Fibroblast of gingiva (primary cell): Measurements from ENCODE around the gene NCOA7.
A peak's percentile ranks its signal among the peaks of the same experiment; 100 is the strongest.
"Not testable (repeated sequence)": the region's sequence is repeated elsewhere in the genome, so short reads cannot be mapped to it uniquely, and the experiment has no call there.

Experiments
- DNase-seq: peaks from one replicate; pipeline ENCODE4 v3.0.0-alpha.2; 2011; ENCODE audit warnings: low read depth

The NCOA7 gene

GRCh38 chr6:125791151-125791819 is 525 bp downstream of the NCOA7 start:
- DNase-seq = peak; percentile 34

DNA sequence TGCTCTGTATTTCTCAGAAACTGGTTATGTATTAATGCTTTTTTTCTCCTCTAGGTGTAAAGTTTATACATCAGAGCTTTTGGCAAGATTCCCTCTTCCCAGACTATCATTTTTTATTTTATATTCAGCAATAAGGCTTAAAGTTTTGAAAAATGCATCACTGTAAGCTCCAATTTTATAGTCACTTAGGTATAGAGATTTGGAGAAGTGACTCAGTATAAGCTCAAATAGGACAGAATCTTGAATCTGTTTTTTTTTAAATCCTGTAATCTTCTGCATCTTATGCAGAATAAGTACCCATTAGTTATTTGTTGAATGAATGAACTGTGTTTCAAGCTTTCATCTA is 1.0 kb downstream of the NCOA7 start:
- no peak for DNase-seq

DNA sequence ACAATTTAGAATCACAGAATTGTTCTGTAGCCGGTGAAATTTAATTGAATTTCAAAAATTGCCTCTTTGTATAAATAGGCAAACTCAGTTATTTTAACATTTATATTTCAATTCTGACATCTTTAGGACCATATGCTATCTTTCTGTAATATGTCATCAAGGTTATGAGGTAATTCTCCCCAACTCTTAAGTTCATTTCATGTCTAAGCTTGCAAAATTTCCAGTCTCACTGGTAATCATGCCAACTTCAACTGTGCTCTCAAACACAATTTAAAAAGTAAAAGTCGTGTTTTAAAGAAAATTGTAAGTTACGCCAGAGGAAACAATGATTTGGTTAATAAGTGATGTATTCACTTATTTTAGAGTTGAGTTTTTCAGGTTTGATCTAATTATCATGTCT is 1.4 kb downstream of the NCOA7 start:
- no peak for DNase-seq

DNA sequence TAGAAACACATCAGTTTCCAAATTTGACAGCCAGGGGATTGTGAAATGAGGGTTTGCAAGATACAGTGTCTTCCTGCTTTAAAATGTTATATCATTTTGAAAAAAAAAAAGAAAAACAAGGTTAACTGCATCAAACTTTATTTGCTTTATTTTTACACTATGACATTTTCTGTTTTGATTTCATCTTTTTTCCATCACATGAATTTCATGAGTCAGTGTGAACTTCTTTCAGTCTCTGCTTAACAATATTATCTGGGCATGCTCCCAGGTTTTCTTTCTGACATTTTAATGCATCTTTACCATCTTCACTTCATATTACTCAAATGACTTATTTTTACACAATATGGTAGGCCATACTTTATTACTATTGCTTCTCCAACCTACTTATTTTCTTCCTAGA is 1.9 kb downstream of the NCOA7 start:
- peak; percentile 66 for DNase-seq

DNA sequence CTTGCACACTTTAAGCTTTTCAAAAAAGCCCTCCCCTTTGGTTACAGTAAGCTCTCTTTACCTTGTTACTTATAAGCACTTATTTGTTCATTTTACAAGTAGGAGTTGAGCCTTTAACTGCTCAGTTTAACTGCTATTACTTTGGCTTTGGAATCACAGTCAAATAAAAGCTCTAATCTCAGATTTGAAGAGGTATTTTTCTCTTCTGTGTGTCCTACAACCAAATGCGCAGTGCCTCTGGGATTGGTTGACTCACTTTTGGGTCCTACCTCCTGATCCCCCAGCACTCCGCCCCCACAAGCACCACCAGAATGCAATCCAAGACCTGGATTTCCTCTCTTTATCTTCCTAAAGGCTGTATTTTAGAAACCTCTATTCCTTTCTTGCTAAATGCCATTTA is 2.5 kb downstream of the NCOA7 start:
- DNase-seq = no peak

DNA sequence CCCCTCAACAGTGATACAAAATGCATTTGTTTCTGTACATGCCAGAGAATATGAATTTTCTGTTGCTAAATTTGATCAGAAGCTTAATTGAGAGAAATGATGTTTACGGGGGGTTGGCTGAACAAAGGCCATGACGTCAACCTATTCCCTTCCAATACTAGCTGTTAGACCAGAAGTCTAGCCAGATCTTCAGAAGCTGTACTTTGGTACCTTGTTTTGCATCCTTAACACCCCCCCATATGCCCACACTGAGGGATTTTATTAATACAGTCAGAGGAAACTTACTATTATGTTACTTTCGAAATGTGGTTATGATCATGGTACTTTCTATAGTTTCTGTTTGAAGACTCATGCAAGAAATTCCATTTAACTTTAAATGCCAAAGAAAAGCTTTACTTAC is 3.1 kb downstream of the NCOA7 start:
- DNase-seq = peak; percentile 42

DNA sequence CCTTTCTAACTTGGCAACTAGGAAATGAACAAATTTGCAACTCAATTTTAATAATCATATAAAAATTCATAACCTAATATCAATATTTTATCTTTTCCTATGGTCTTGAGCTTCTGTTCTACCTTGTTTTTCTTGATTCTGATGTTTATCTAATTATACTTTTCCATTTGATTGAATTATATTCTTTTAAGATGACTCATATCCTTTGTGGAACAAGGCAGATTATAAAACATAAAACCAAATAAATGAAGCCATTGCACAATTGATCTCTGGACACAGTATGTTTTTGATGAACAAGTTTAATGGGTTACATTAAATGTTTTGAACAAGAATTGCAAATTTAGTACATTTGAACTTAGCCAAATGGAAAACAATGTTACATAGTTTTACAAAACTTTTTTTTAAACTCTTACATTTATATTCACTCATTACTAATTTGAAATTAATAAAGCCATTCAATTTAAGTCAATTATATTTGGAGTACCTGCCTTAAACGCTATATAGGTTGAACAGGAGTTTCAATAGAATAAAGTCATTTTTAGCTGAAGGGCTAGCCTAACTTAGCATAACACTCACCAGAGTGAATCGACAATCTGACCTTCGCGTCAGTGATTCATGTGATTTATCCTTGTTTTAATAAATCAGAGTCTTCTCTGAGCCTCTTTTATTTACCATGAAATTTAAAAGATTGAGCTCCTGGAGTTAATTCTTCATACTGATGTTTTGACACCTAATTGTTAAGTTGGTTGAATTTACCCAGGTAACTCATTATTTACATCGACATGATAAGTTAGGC is 3.8 kb downstream of the NCOA7 start:
- DNase-seq = peak; percentile 75

DNA sequence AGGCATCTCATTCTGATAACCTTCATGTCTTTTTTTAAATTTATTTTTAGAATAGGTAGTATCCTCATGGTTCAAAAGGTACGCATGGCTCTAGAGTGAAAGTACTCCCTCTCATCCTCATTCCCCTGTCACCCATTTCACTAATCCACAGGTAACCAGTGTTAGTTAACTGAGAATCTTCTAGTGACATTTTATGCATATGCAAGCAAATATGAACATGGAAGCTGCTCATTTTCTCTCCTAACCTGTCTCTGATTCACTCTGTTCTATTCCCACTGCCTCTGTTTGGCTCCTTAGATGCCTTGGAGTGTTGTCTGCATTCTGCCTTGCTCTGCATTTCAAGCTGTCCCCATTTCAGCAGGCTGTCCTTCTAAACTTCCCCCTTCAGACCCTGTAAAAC is 4.5 kb downstream of the NCOA7 start:
- no peak for DNase-seq

GRCh38 chr6:125797120-125797885 is 6.5 kb downstream of the NCOA7 start:
- DNase-seq = no peak

DNA sequence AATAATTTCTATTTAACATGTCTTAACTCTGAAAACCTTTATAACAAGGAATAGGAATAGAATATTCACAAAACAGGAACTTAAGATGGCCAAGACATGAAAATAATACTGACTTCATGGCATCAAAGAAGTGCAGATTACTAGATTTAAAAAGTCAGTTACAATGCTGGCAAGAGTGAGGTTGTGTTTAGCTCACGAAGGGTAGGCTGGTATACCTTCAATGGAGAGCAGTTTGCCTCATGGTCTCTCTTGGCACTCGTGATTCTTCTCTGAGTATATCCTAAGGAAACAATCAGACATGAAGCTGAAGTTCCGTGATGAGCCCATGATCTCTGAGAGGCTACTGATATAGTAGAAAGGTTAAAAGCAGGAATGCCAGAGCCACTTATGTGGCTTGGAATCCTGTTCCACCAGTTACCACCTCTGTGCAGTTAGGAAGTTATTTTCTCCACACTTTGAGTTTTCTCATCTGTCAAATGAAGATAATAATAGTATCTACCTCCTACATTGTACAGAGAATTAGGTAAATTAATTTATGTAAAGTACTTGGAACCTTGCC is 7.2 kb downstream of the NCOA7 start:
- DNase-seq = no peak

DNA sequence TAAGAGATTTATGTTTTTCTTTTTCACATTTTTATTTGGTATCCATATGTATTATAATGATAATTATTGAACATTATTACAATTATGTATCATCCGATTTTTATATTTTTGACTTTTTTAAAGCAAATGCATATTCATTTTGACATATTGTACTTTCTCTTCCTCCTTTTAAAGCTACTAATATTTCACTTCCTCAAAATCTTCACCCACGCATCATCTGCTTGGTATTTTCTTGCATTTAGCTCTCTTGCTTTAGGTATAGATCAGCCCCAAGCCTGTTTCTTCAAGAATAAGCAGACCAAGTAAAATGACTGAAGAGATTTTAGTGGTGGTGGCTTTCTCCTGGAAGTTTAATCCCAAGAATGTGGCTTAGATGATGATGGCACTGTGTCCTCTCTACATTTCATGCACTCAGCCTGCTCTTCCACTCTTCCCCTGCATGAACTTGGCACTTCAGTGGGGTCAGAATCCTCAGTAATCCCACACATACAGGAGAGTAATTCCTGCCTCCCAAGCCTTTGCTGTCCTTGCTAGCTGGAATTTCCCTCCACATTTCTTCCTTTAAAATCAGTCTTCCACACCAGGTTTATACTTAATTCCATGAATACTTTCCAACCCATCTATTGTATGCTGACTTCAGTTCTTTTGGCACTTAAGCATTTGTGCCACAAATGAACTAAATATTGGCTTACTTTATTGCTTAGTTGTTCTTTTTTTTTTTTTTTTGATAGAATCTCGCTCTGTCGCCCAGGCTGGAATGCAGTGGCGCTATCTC is 8.2 kb downstream of the NCOA7 start:
- no peak for DNase-seq

- DNase-seq = no peak
Observed at GRCh38 chr6:125802383-125802782, 11.6 kb downstream of the NCOA7 start.

DNA sequence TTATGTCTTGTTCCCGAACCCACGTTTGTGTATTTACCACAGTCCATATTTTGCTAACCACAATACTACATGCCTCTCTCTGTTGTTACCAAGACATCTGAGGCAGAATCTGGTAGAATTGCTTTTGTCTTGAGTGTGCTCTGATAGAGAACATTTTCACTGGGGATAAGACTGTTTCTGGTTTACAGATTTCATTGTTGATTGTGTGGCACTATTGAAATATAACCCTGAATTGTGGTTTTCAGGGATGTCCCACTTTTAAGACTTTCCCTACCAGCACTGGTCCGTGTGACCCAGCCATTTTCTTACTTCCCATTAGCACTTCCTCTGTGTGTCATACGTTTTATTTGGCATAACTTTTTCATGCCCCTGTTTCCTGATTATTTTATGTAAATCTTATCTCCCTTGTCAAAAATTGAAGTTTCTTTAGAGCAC is 12.2 kb downstream of the NCOA7 start:
- DNase-seq = peak; percentile 37

DNA sequence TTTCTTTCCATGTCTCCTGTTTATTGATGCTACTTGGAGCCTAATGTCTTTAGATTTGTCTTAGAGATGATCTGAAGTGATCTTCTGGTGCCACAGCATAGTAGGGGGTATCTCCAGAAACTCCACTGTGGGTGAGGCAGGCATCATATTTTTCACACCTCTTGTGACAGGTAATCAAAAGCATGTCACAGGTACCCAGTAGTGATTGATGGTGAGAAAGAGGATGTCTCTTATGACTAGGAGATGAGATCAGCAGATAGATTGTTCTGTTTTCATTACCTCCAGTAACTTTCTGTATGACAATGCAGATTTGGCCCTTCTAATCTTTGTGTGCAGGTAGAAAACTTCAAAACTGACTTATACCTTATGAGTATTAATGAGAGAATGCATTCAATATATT is 13.5 kb downstream of the NCOA7 start:
- no peak for DNase-seq

GRCh38 chr6:125804866-125805425 is 14.2 kb downstream of the NCOA7 start:
- DNase-seq = not testable (repeated sequence)

- no peak for DNase-seq
Observed at GRCh38 chr6:125806813-125807212, 16.1 kb downstream of the NCOA7 start.

GRCh38 chr6:125807293-125807692 is 16.5 kb downstream of the NCOA7 start:
- DNase-seq = no peak

GRCh38 chr6:125808060-125808459 is 17.3 kb downstream of the NCOA7 start:
- no peak for DNase-seq

DNA sequence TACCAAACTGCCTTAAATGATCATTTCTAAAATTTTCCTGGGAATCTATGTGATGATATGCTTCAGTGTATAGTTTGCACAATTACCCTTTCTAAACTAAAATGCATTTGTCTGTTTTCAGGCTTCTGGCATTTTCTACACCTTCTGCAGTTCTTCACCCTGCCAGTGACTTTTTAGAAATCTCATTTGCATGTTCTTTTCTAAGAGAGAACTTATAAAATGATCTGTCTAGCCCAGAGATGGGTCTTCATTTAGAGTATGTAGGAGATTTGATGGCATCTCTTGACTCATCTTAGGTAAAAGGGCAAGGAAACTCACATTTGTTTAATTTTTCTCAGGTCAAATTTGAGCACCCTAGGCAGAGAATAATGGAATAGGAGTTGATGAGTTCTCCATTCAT is 17.8 kb downstream of the NCOA7 start:
- DNase-seq = no peak

- no peak for DNase-seq
Observed at GRCh38 chr6:125809570-125810170, 18.9 kb downstream of the NCOA7 start.

GRCh38 chr6:125810445-125810844 is 19.7 kb downstream of the NCOA7 start:
- DNase-seq = no peak
